ENCODE measurements around the gene CDH12.

GRCh38 chr5:22057012-22057411 is 796.1 kb downstream of the CDH12 start:
- no peak for TF ChIP-seq POLR2AphosphoS5 (IDR thresholded peaks at IDR 0.05; ENCODE audit: low read depth, low read length)
- TF ChIP-seq TAF1 (IDR thresholded peaks at IDR 0.05; ENCODE audit: borderline replicate concordance, insufficient read depth, low read length), result no peak
- no peak for TF ChIP-seq SIN3A (IDR thresholded peaks at IDR 0.05; ENCODE audit: borderline replicate concordance, insufficient read depth, low read length)

Measured in PFSK-1 (cell line).